Right ventricle myocardium superior (tissue), 1 donor: ENCODE measurements around the gene BCL2L1. TPM values are rescaled to one million over a fixed set of nuclear protein-coding genes. Genes with fewer than 3 reads are reported as not detected.

Experiments
- ATAC-seq: fragments of 200-7000 bp; cut with Tn5 transposase; one replicate; pipeline ENCODE4 v1.9.1; 2020; ENCODE audit warnings: mild to moderate bottlenecking; ENCODE audit not compliant: poor library complexity
- DNase-seq: peaks from one replicate; pipeline ENCODE4 v3.0.0-alpha.2; 2020
- intact Hi-C: fragments of 100-400 bp; cut with DNase I; formaldehyde crosslinking; loops from one replicate; pipeline ENCODE4 v1.11.2; 2022
- total RNA-seq: library from RNA; stranded (reverse); fragmentation: NEBNext Ultra II Directional; extraction: Animal tissue kit (Norgen Biotek cat#: 25700); gene quantifications from one replicate; pipeline ENCODE4 v1.2.1, GENCODE V29; 2021
- donor health status: DM: no; HTN: yes; CAD: no; lungs with severe emphysema.

The BCL2L1 gene
- total RNA-seq, 1 donor from 2014 or later = 48.7 TPM

GRCh38 chr20:31699801-31700728 lies 22.6 kb downstream of the BCL2L1 start:
- ATAC-seq (no peak), DNase-seq (no peak)
- intact Hi-C loops = no loop called here

GRCh38 chr20:31698803-31699718 lies 23.6 kb downstream of the BCL2L1 start:
- ATAC-seq (peak; percentile 77), DNase-seq (no peak)
- intact Hi-C loops = no loop called here

DNA sequence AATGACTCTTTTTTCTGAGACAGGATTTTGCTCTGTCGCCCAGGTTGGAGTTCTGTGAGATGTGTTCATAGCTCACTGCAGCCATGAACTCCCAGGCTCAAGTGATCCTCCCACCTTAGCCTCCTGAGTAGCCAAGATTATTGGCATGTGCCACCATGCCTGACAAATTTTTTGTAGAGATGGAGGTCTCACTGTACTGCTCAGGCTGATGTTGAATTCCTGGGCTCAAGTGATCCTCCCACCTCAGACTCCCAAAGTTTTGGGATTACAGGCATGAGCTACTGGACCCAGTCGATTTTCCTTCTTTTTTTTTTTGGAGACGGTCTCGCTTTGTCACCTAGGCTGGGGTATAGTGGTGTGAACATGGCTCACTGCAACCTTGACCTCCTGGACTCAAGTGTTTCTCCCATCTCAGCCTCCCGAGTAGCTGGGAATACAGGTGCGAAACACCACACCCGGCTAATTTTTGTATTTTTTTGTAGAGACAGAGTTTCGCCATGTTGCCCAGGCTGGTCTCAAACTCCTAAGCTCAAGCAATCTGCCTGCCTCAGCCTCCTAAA lies 24.3 kb downstream of the BCL2L1 start:
- DNase-seq = no peak
- no peak for ATAC-seq
- intact Hi-C loops = no loop called here

DNA sequence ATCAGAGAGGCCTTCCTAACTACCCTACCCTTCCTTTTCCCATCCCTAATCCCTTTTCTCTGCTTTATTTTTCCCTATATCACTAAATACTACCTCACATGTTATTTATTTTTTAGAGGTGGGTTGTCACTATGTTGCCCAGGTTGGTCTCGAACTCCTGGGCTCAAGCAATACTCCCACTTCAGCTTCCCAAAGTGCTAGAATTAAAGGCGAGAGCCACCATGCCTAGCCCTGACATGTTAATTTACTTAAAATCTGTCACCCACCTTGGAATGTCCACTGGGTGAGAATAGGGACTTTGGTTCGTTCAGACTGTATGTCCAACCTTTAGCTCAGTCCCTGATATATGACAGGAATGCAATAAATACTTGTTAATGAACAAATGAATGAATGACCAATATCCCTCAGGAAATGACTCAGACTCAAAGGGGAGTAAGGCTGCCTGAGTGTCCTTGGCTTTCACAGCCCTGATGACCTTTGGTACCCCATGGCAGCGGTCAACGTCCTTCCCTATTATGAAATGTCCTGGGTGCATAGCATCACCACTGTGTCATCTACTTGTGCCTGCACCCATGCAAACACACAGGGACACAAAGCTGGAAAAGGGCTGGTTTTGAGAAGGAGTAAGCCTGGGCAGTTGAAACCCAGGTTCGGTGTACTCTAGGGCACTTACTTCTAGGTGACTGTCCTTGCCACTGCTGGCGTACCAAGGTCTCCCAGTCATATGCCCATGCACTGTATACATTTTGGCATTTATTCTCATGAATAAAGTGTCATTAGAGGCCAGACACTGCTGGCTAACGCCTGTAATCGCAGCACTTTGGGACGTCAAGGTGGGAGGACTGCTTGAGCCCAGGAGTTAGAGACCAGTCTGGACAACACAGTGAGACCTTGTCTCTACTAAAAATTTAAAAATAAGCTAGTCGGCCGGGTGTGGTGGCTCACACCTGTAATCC lies 26.5 kb downstream of the BCL2L1 start:
- intact Hi-C loops = no loop called here
- DNase-seq = no peak
- no peak for ATAC-seq

- ATAC-seq (no peak), DNase-seq (no peak)
- intact Hi-C loops = no loop called here
These were observed 27.6 kb downstream of the BCL2L1 start for GRCh38 chr20:31694842-31695593.

GRCh38 chr20:31693987-31694661 lies 28.5 kb downstream of the BCL2L1 start:
- ATAC-seq (no peak), DNase-seq (no peak)
- intact Hi-C loops = no loop called here

- intact Hi-C loops = no loop called here
- ATAC-seq = no peak
These were observed 29.3 kb downstream of the BCL2L1 start for GRCh38 chr20:31693402-31693801.

GRCh38 chr20:31691646-31692275 lies 30.9 kb downstream of the BCL2L1 start:
- ATAC-seq = no peak
- no peak for DNase-seq
- intact Hi-C loops = no loop called here

More at GRCh38 chr20:31693402-31693801, 29.3 kb downstream of the BCL2L1 start:
- no peak for DNase-seq

DNA sequence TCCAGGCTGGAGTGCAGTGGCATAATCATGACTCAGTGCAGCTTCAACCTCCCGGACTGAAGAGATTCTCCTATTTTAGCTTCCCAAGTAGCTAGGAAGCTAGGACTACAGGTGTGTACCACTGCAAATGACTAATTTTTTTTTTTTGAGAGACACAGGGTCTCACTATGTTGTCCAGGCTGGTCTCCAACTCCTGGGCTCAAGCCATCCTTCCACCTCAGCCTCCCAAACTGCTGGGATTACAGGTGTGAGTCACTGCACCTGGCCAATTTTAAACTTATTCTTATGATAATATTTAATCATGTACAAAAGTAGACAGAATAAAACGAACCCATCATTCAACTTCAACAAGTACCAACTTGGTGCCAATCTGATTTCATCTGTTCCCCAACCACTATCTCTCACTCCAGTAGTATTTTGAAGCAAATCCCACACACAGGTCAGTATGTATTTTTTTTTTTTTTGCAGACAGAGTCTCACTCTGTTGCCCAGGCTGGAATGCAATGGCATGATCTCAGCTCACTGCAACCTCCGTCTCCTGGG lies 32.5 kb downstream of the BCL2L1 start:
- DNase-seq (no peak), ATAC-seq (no peak)
- intact Hi-C loops = no loop called here

DNA sequence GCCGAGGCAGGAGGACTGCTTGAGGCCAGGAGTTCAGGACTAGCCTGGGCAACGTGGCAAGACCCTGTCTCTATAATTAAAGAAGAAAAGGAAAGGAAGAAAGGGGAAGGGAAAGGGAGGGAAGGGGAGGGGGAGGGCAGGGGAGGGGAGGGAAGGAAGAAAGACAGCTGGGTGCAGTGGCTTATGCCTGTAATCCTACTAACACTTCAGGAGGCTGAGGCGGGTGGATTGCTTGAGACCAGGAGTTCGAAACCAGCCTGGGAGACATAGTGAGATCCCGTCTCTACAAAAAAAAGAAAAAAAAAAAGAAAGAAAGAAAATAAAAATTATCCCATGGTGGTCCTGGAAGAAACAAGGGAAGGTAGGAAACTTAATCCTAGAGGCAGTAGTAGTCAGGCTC lies 33.5 kb downstream of the BCL2L1 start:
- DNase-seq = no peak
- ATAC-seq = no peak
- intact Hi-C loops = no loop called here

GRCh38 chr20:31687777-31688176 lies 34.9 kb downstream of the BCL2L1 start:
- intact Hi-C loops = no loop called here
- no peak for ATAC-seq
- DNase-seq = no peak

DNA sequence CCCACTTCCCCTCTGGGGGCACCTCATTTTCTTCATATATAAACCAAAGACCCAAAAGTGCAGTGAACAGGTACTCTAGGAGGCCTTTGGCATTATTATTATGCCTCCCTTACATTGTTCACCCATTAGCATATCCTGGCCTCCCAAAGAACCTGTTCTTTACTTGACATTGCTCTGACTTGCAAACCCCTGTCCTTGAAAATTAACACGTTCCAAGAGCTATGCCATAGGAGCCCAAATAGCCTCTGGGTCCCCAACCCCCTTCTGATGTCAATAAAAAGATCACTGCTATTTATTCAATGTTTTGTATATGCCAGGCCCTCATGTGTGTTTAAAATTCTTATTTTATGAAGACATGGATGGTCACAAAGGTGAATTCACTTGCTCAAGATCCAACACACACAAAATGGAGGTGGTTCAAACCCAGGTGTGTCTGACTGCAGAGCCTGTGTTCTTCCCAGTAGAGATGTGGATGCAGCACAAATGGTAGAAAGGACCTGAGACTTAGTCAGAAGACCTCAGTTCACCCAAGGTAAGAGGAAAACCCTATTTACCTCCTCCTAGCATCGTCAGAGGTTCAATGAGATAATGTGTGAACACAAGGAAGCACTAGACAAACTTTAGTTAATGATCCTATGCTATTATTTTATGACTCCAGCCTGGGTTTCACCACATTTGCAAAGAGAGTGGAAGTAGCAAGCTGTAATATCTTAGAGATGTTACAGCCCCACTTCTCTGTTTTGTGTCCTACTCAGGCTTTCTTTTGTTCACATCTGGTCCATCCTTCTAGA lies 36.6 kb downstream of the BCL2L1 start:
- intact Hi-C loops = no loop called here
- no peak for DNase-seq
- no peak for ATAC-seq

- DNase-seq (no peak), ATAC-seq (no peak)
- intact Hi-C loops = no loop called here
These were observed 38.3 kb downstream of the BCL2L1 start for GRCh38 chr20:31684153-31685015.

DNA sequence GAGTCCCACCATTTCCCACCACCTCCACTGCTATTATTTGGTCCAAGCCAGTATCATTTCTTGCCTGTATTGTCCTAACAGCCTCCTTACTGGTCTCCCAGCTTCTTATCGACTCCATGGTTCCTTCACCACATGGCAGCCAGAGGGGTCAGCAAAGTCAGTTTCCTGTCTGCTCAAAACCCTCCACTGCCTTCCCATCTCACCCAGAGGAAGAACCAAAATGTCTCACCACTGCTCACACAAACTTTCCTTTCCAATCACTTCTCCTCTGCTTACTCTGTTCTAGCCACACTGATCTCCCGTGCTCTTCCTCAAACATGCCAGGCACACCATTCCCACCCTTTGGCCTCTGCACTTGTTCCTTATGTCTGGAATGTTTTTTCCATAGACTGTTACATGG lies 39.7 kb downstream of the BCL2L1 start:
- ATAC-seq (no peak), DNase-seq (no peak)
- intact Hi-C loops = no loop called here

- intact Hi-C loops = no loop called here
- ATAC-seq = no peak
These were observed 40.3 kb downstream of the BCL2L1 start for GRCh38 chr20:31682352-31682751.

More at GRCh38 chr20:31682352-31682751, 40.3 kb downstream of the BCL2L1 start:
- no peak for DNase-seq
